Daoy (cell line): ENCODE data around the gene CD2BP2. TPM values are rescaled to one million over a fixed set of nuclear protein-coding genes. Genes with fewer than 3 reads are reported as not detected.
"Not testable (repeated sequence)": the region's sequence is repeated elsewhere in the genome, so short reads cannot be mapped to it uniquely, and the experiment has no call there.

Source experiments
- DNase-seq: peaks from one replicate; pipeline ENCODE4 v3.0.0-alpha.2; 2015; ENCODE audit warnings: low read depth
- total RNA-seq: library from RNA; depleted of rRNA; stranded (reverse); fragments of >200 nt; shearing (Covaris generic); gene quantifications from 2 replicates; pipeline ENCODE4 v1.2.3, GENCODE V29; 2014; rRNA removed

CD2BP2 gene
- total RNA-seq, result 63.1 and 64.5 TPM in 2 replicates

GRCh38 chr16:30355144-30355953 is at the start of gene CD2BP2:
Gene CD2BP2 (minus strand): TSS chr16:30355308. CDS start chr16:30354681, 627 bp downstream.
- peak; percentile 99 for DNase-seq

GRCh38 chr16:30401768-30402425 is 46.8 kb upstream of the CD2BP2 start:
- no peak for DNase-seq

GRCh38 chr16:30399435-30400186 is 44.5 kb upstream of the CD2BP2 start:
- no peak for DNase-seq

GRCh38 chr16:30398661-30399434 is 43.7 kb upstream of the CD2BP2 start:
- no peak for DNase-seq

- no peak for DNase-seq
These were observed 42.9 kb upstream of the CD2BP2 start for GRCh38 chr16:30397776-30398660.

GRCh38 chr16:30397056-30397455 is 41.9 kb upstream of the CD2BP2 start:
- DNase-seq, result no peak

GRCh38 chr16:30396627-30397026 is 41.5 kb upstream of the CD2BP2 start:
- DNase-seq, result not testable (repeated sequence)

GRCh38 chr16:30395992-30396585 is 41.0 kb upstream of the CD2BP2 start:
- DNase-seq, result no peak

GRCh38 chr16:30395155-30395991 is 40.3 kb upstream of the CD2BP2 start, which contains the start of gene ZNF48:
Gene ZNF48 (plus strand): TSS chr16:30395420. CDS start chr16:30395795, 375 bp downstream.
- DNase-seq, result peak; percentile 66

- no peak for DNase-seq
These were observed 39.6 kb upstream of the CD2BP2 start for GRCh38 chr16:30394592-30395154.

GRCh38 chr16:30383521-30383920 is 28.4 kb upstream of the CD2BP2 start:
- no peak for DNase-seq

GRCh38 chr16:30382111-30382881 is 27.2 kb upstream of the CD2BP2 start, which contains the start of gene SEPTIN1:
Gene SEPTIN1 (minus strand): TSS chr16:30382561. CDS start chr16:30382542, 19 bp downstream.
- DNase-seq, result no peak

- DNase-seq, result no peak
These were observed 26.4 kb upstream of the CD2BP2 start for GRCh38 chr16:30381291-30382041.

GRCh38 chr16:30380803-30381208 is 25.7 kb upstream of the CD2BP2 start:
- no peak for DNase-seq

- no peak for DNase-seq
These were observed 25.1 kb upstream of the CD2BP2 start for GRCh38 chr16:30380072-30380802.

- no peak for DNase-seq
These were observed 24.2 kb upstream of the CD2BP2 start for GRCh38 chr16:30379158-30379783.
